ENCODE measurements around the gene ENPEP. TPM values are rescaled to one million over a fixed set of nuclear protein-coding genes. Genes with fewer than 3 reads are reported as not detected.
A peak's percentile ranks its signal among the peaks of the same experiment; 100 is the strongest.

Gene ENPEP
- total RNA-seq, 1 experiment from 2014 or later: 13.2 TPM

- H3K27ac ChIP-seq (ENCODE audit: low read depth, low read length, poor library complexity, severe bottlenecking): no peak overlapping the region
- DNase-seq (ENCODE audit: low spot score): no peak
- no peaks in the 10 kb centered on the region for H3K27me3 ChIP-seq (replicated peaks; ENCODE audit: insufficient read depth, low read depth, low read length, poor library complexity)
- H3K4me3 ChIP-seq (ENCODE audit: low read depth, low read length, poor library complexity, severe bottlenecking): no peak overlapping the region
- no peaks in the 10 kb centered on the region for H3K36me3 ChIP-seq (ENCODE audit: insufficient read depth, low read length, poor library complexity, severe bottlenecking)
- ChIA-PET POLR2A (ENCODE audit: low non-redundant PET) (no interaction called here), CTCF (no interaction called here)
- no TSS peak for BruUV-seq (replicated peaks)
- no peak for TF ChIP-seq EZH2 (IDR thresholded peaks at IDR 0.05; ENCODE audit: borderline replicate concordance, low read depth, low read length, poor library complexity, severe bottlenecking)
- TF ChIP-seq CTCF (conservative IDR thresholded peaks at IDR 0.05; ENCODE audit: low read depth, low read length): no peak
- peaks cover 9% of the 10 kb centered on the region for H3K9me3 ChIP-seq (ENCODE audit: low read depth, low read length, poor library complexity, severe bottlenecking)
- H3K4me1 ChIP-seq (ENCODE audit: insufficient read depth, low read length, poor library complexity, severe bottlenecking): no peaks in the 10 kb centered on the region
- intact Hi-C loops (cut with micrococcal nuclease; ENCODE audit: unreplicated experiment): no loop called here
Measured at GRCh38 chr4:110532901-110533589, 57.1 kb downstream of the ENPEP start.

GRCh38 chr4:110533590-110533910 is 57.6 kb downstream of the ENPEP start:
- BruUV-seq (replicated peaks): no TSS peak
- CTCF ChIA-PET: no interaction called here
- no peak overlapping the region for H3K27ac ChIP-seq (ENCODE audit: low read depth, low read length, poor library complexity, severe bottlenecking)

GRCh38 chr4:110533940-110534339 is 58.0 kb downstream of the ENPEP start:
- peaks cover 13% of the 10 kb centered on the region for H3K9me3 ChIP-seq (ENCODE audit: low read depth, low read length, poor library complexity, severe bottlenecking)
- H3K4me1 ChIP-seq (ENCODE audit: insufficient read depth, low read length, poor library complexity, severe bottlenecking): no peaks in the 10 kb centered on the region
- no peak overlapping the region for H3K4me3 ChIP-seq (ENCODE audit: low read depth, low read length, poor library complexity, severe bottlenecking)
- ChIA-PET CTCF (interaction anchor here (0.6 kb wide), 1 partner anchor 1885 kb away, joined by 4 read pairs; no protein-coding TSS in a partner anchor), POLR2A (ENCODE audit: low non-redundant PET) (no interaction called here)
- intact Hi-C loops (cut with micrococcal nuclease; ENCODE audit: unreplicated experiment): no loop called here
- H3K27ac ChIP-seq (ENCODE audit: low read depth, low read length, poor library complexity, severe bottlenecking): no peak overlapping the region
- BruUV-seq (replicated peaks): no TSS peak
- H3K27me3 ChIP-seq (replicated peaks; ENCODE audit: insufficient read depth, low read depth, low read length, poor library complexity): no peaks in the 10 kb centered on the region
- no peaks in the 10 kb centered on the region for H3K36me3 ChIP-seq (ENCODE audit: insufficient read depth, low read length, poor library complexity, severe bottlenecking)
- peak; percentile 62 for DNase-seq (ENCODE audit: low spot score)
- no peak for TF ChIP-seq CTCF (conservative IDR thresholded peaks at IDR 0.05; ENCODE audit: low read depth, low read length)
- no peak for TF ChIP-seq EZH2 (IDR thresholded peaks at IDR 0.05; ENCODE audit: borderline replicate concordance, low read depth, low read length, poor library complexity, severe bottlenecking)

More at GRCh38 chr4:110533590-110533910, 57.6 kb downstream of the ENPEP start:
- no peaks in the 10 kb centered on the region for H3K36me3 ChIP-seq (ENCODE audit: insufficient read depth, low read length, poor library complexity, severe bottlenecking)
- intact Hi-C loops (cut with micrococcal nuclease; ENCODE audit: unreplicated experiment): no loop called here
- no peak for TF ChIP-seq CTCF (conservative IDR thresholded peaks at IDR 0.05; ENCODE audit: low read depth, low read length)
- no peak for TF ChIP-seq EZH2 (IDR thresholded peaks at IDR 0.05; ENCODE audit: borderline replicate concordance, low read depth, low read length, poor library complexity, severe bottlenecking)
- H3K4me1 ChIP-seq (ENCODE audit: insufficient read depth, low read length, poor library complexity, severe bottlenecking): no peaks in the 10 kb centered on the region
- DNase-seq (ENCODE audit: low spot score): no peak
- H3K27me3 ChIP-seq (replicated peaks; ENCODE audit: insufficient read depth, low read depth, low read length, poor library complexity): no peaks in the 10 kb centered on the region
- POLR2A ChIA-PET (ENCODE audit: low non-redundant PET): no interaction called here
- H3K4me3 ChIP-seq (ENCODE audit: low read depth, low read length, poor library complexity, severe bottlenecking): no peak overlapping the region
- peaks cover 13% of the 10 kb centered on the region for H3K9me3 ChIP-seq (ENCODE audit: low read depth, low read length, poor library complexity, severe bottlenecking)
